Endothelial cell of umbilical vein (primary cell): ENCODE data around the gene PSMB5. TPM values are rescaled to one million over a fixed set of nuclear protein-coding genes. Genes with fewer than 3 reads are reported as not detected.

Source experiments
- BruUV-seq: library from RNA; stranded (reverse); fragments of 400-500 nt; replicated peaks from 2 replicates; lab custom pipeline; 2021; lab: Mats Ljungman, UMichigan
- CTCF ChIA-PET: fragments of 300-600, 350-600 bp; sonication (Branson Sonifier 250); formaldehyde crosslinking; loops from one replicate; lab custom pipeline; 2021; ENCODE audit warnings: antibody characterized with exemption, inconsistent platforms; lab: Charles Lee
- POLR2A ChIA-PET: fragments of 300-600, 350-600 bp; sonication (Branson Sonifier 250); formaldehyde crosslinking; loops from one replicate; lab custom pipeline; 2021; ENCODE audit warnings: antibody characterized with exemption, inconsistent platforms; lab: Charles Lee
- DNase-seq: peaks from one replicate; pipeline ENCODE4 v3.0.0-alpha.2; 2011; ENCODE audit warnings: low read depth, low spot score
- FAIRE-seq: peaks from 2 replicates; lab custom pipeline; 2011; peaks lifted over from hg19 to GRCh38; lab: Jason Lieb, UNC
- H2AFZ ChIP-seq: 2 replicates; pipeline ENCODE4 v1.6.0; 2012; ENCODE audit warnings: low read depth, low read length, control low read depth, inconsistent platforms
- H3K27ac ChIP-seq: 2 replicates; pipeline ENCODE4 v1.5.1; 2011; ENCODE audit warnings: low read depth, mild to moderate bottlenecking, control low read depth, low read length, moderate library complexity; ENCODE audit not compliant: insufficient read depth
- H3K27me3 ChIP-seq, 2 experiments: 2 replicates each; pipeline versions ENCODE4 v1.6.0 to v1.6.1; 2011; ENCODE audit warnings: low read length in 2 of 2, mixed read lengths in 1 of 2; ENCODE audit not compliant: control insufficient read depth in 2 of 2, insufficient read depth in 2 of 2
- H3K36me3 ChIP-seq, 2 experiments: 2 replicates in 1 of 2; 3 replicates in 1 of 2; pipeline ENCODE4 v1.5.1; 2011; ENCODE audit warnings: low read length in 2 of 2, mild to moderate bottlenecking in 1 of 2, moderate library complexity in 1 of 2; ENCODE audit not compliant: control insufficient read depth in 2 of 2, insufficient read depth in 2 of 2; ENCODE audit errors: extremely low read depth in 1 of 2
- H3K4me1 ChIP-seq: 3 replicates; pipeline ENCODE4 v1.5.1; 2011; ENCODE audit warnings: mild to moderate bottlenecking, low read length; ENCODE audit not compliant: control insufficient read depth, insufficient read depth; ENCODE audit errors: extremely low read depth
- H3K4me2 ChIP-seq: 2 replicates; pipeline ENCODE4 v1.6.1; 2011; ENCODE audit warnings: low read length, control low read depth, mixed read lengths; ENCODE audit not compliant: insufficient read depth
- H3K4me3 ChIP-seq, 3 experiments: fragments of 200-600 bp in 1 of 3; sonication (generic), shearing (Covaris generic) in 1 of 3; replicated peaks in 1 of 3; 2 replicates each; pipeline ENCODE4 v1.5.1; 2011 to 2016; ENCODE audit warnings: control low read depth in 3 of 3, low read length in 3 of 3, mild to moderate bottlenecking in 2 of 3, inconsistent platforms in 1 of 3, low read depth in 1 of 3, moderate library complexity in 1 of 3; ENCODE audit not compliant: insufficient read depth in 1 of 3
- H3K79me2 ChIP-seq: 2 replicates; pipeline ENCODE4 v1.6.0; 2012; ENCODE audit warnings: low read length, inconsistent platforms; ENCODE audit not compliant: control insufficient read depth, insufficient read depth
- H3K9ac ChIP-seq: replicated peaks from 2 replicates; pipeline ENCODE3; 2011; ENCODE audit warnings: low read length, control low read depth; ENCODE audit not compliant: insufficient read depth; ENCODE audit errors: extremely low read depth
- H3K9me1 ChIP-seq: replicated peaks from 3 replicates; pipeline ENCODE4 v1.6.0; 2011; ENCODE audit warnings: mild to moderate bottlenecking, low read length; ENCODE audit not compliant: control insufficient read depth, insufficient read depth; ENCODE audit errors: extremely low read depth
- H3K9me3 ChIP-seq: replicated peaks from 2 replicates; pipeline ENCODE4 v1.5.1; 2012; ENCODE audit warnings: low read length, inconsistent platforms; ENCODE audit not compliant: control insufficient read depth, insufficient read depth
- H4K20me1 ChIP-seq: replicated peaks from 2 replicates; pipeline ENCODE3; 2011; ENCODE audit warnings: mild to moderate bottlenecking, low read length; ENCODE audit not compliant: control insufficient read depth, insufficient read depth; ENCODE audit errors: extremely low read depth
- EZH2 ChIP-seq: IDR thresholded peaks from 2 replicates; pipeline ENCODE4 v1.6.1; 2012; ENCODE audit warnings: borderline replicate concordance, low read depth, mild to moderate bottlenecking, moderate library complexity, low read length, inconsistent platforms; ENCODE audit not compliant: severe bottlenecking
- FOS ChIP-seq: IDR thresholded peaks from 2 replicates; pipeline ENCODE4 v1.6.1; 2011; ENCODE audit warnings: mild to moderate bottlenecking, low read length, moderate library complexity, borderline replicate concordance; ENCODE audit not compliant: insufficient read depth
- GATA2 ChIP-seq: IDR thresholded peaks from 2 replicates; pipeline ENCODE4 v1.7.0; 2011; ENCODE audit warnings: low read depth, mild to moderate bottlenecking, moderate library complexity, mixed read lengths, low read length; ENCODE audit not compliant: insufficient read length, insufficient read depth
- JUN ChIP-seq: IDR thresholded peaks from 2 replicates; pipeline ENCODE4 v1.6.1; 2011; ENCODE audit warnings: borderline replicate concordance, low read depth; ENCODE audit not compliant: insufficient read length, insufficient read depth
- MYC ChIP-seq: IDR thresholded peaks from one replicate; pipeline ENCODE4 v1.6.1; 2011; ENCODE audit warnings: mild to moderate bottlenecking, low read depth, low read length
- POLR2A ChIP-seq: IDR thresholded peaks from 2 replicates; pipeline ENCODE4 v1.6.1; 2012; ENCODE audit warnings: low read depth, mild to moderate bottlenecking, control low read depth, low read length
- POLR2AphosphoS5 ChIP-seq: IDR thresholded peaks from 2 replicates; pipeline ENCODE4 v1.6.1; 2012; ENCODE audit warnings: low read depth, mild to moderate bottlenecking, control low read depth, low read length, moderate library complexity; ENCODE audit not compliant: insufficient read depth
- dilution Hi-C: fragments of 300-500 bp; cut with MboI; formaldehyde crosslinking; loops from one replicate; pipeline ENCODE4 v1.15.0; 2019; ENCODE audit warnings: low sequenced_read_pairs; ENCODE audit not compliant: extremely low pct_ligation_motif_present
- intact Hi-C: fragments of 100-400 bp; cut with micrococcal nuclease; formaldehyde crosslinking; loops from one replicate; pipeline ENCODE4 v1.10.0; 2022
- polyA plus RNA-seq, 4 experiments: library from polyadenylated mRNA; depleted of rRNA in 3 of 4; stranded (reverse) in 3 of 4; unstranded in 1 of 4; fragments of >200 nt; gene quantifications; 2 replicates each; pipeline versions ENCODE4 v1.2.1 to v1.2.3, GENCODE V29; 2011 to 2012; ENCODE audit warnings: missing spikeins in 1 of 4
- total RNA-seq: library from RNA; stranded (reverse); gene quantifications from 2 replicates; pipeline ENCODE4 v1.2.3, GENCODE V29; 2021
- TF ChIP-seq, protein P1 (sequence below): IDR thresholded peaks from 2 replicates; pipeline ENCODE4 v1.6.1; 2011; ENCODE audit not compliant: insufficient read depth, insufficient read length
- TF ChIP-seq, protein P2 (sequence below), 2 donors: IDR thresholded peaks; 1 replicate in 1 of 2; 2 replicates in 1 of 2; pipeline ENCODE4 v1.5.1; 2011; ENCODE audit warnings: low read length in 2 of 2, mild to moderate bottlenecking in 2 of 2, moderate library complexity in 2 of 2, control low read depth in 1 of 2, inconsistent platforms in 1 of 2, low read depth in 1 of 2; ENCODE audit not compliant: insufficient read depth in 1 of 2; ENCODE audit errors: extremely low read depth in 1 of 2

Gene PSMB5
- total and polyA plus RNA-seq, 2 donors (not counting 3 experiments of a cell fraction or from before 2014, with no cell fraction given), result 236 to 464 TPM

DNA sequence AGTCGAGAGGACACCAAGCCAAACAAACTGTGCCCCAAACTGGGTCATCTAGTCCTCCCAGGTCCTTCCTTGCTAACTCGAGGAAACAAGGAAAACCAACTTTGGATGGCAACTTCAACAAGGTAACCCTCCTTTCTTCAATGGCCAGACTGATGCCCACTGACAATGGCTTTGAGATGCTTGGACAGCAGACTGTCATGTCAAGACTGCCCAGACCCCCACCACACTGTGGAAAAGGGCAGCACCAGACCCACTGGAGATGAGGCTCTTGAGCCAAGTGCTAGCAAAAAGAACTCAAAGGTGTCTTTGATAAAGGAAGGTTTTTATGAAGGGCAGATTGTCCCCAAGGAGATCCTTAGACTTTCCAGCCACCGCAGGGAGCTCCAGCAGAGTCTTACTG lies 31.7 kb upstream of the PSMB5 start:
- FAIRE-seq, result no peak
- no peak overlapping the region for H3K27ac ChIP-seq

DNA sequence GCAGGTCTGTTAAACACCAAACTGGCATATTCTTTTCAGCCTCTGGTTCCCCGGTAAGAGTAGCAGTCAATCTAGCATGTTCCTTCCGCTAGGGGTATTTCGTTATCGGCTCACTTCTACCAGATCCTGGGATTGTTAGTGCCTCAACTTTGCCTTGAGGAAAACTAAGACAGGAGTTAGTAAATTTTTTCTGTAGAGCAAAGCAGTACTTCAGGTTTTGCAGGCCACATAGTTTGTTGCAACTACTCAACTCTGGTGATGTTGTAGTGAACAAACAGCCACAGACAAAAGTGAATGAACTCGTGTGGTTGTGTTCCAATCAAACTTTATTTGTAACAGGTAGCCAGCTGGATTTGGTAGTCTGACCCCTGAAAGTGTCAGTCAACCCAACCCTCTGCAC lies 28.9 kb upstream of the PSMB5 start:
- FAIRE-seq, result no peak
- CTCF ChIA-PET, result interaction anchor here (1.0 to 13.4 kb wide), 3 partner anchors 14 to 75 kb away, joined by 5 to 1071 read pairs (median 19); partner anchors contain the start of gene AJUBA
- no peak overlapping the region for H3K4me3 ChIP-seq
- no peak overlapping the region for H3K4me2 ChIP-seq
- no peak overlapping the region for H2AFZ ChIP-seq
- no peaks in the 10 kb centered on the region for H3K9me3 ChIP-seq
- POLR2A ChIA-PET, result no interaction called here
- dilution Hi-C loops (loop anchor here (10.0 kb wide), 1 partner anchor 79 kb away; the partner anchor contains the start of gene AJUBA), intact Hi-C loops (no loop called here)
- no peaks in the 10 kb centered on the region for H3K9me1 ChIP-seq
- no peak for DNase-seq
- no peak for TF ChIP-seq FOS
- no peak for TF ChIP-seq POLR2AphosphoS5
- TF ChIP-seq EZH2, result no peak
- TF ChIP-seq, protein P1, sequence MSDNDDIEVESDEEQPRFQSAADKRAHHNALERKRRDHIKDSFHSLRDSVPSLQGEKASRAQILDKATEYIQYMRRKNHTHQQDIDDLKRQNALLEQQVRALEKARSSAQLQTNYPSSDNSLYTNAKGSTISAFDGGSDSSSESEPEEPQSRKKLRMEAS, result no peak
- TF ChIP-seq MYC, result no peak
- TF ChIP-seq JUN, result no peak
- TF ChIP-seq POLR2A, result no peak
- no peak for TF ChIP-seq GATA2
- TF ChIP-seq, protein P2, sequence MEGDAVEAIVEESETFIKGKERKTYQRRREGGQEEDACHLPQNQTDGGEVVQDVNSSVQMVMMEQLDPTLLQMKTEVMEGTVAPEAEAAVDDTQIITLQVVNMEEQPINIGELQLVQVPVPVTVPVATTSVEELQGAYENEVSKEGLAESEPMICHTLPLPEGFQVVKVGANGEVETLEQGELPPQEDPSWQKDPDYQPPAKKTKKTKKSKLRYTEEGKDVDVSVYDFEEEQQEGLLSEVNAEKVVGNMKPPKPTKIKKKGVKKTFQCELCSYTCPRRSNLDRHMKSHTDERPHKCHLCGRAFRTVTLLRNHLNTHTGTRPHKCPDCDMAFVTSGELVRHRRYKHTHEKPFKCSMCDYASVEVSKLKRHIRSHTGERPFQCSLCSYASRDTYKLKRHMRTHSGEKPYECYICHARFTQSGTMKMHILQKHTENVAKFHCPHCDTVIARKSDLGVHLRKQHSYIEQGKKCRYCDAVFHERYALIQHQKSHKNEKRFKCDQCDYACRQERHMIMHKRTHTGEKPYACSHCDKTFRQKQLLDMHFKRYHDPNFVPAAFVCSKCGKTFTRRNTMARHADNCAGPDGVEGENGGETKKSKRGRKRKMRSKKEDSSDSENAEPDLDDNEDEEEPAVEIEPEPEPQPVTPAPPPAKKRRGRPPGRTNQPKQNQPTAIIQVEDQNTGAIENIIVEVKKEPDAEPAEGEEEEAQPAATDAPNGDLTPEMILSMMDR (IDR thresholded peaks at IDR 0.05; ENCODE audit: extremely low read depth in 1 of 2, insufficient read depth in 1 of 2, low read depth in 1 of 2, low read length in 2 of 2), result no peak
- peaks cover 4% of the 10 kb centered on the region for H4K20me1 ChIP-seq
- peaks cover 37% of the 10 kb centered on the region for H3K79me2 ChIP-seq
- H3K4me1 ChIP-seq, result peaks cover 31% of the 10 kb centered on the region
- no peaks in the 10 kb centered on the region for H3K27me3 ChIP-seq
- BruUV-seq, result no TSS peak
- H3K9ac ChIP-seq, result no peak overlapping the region
- H3K27ac ChIP-seq, result no peak overlapping the region
- H3K36me3 ChIP-seq, result peaks cover 56% of the 10 kb centered on the region in 2 experiments

More for the DNA sequence above, 31.7 kb upstream of the PSMB5 start:
- no peak overlapping the region for H3K4me2 ChIP-seq
- peaks cover 45% of the 10 kb centered on the region for H3K4me1 ChIP-seq
- dilution Hi-C loops, result loop anchor here (10.0 kb wide), 1 partner anchor 82 kb away; the partner anchor contains the start of gene AJUBA
- ChIA-PET CTCF (interaction anchor here (1.3 kb wide), 1 partner anchor 12 kb away, joined by 3 read pairs; no protein-coding TSS in a partner anchor), POLR2A (no interaction called here)
- no peak overlapping the region for H2AFZ ChIP-seq
- H3K27me3 ChIP-seq, result no peaks in the 10 kb centered on the region
- H4K20me1 ChIP-seq, result peaks cover 4% of the 10 kb centered on the region
- no peaks in the 10 kb centered on the region for H3K9me1 ChIP-seq
- intact Hi-C loops, result no loop called here
- H3K79me2 ChIP-seq, result peaks cover 57% of the 10 kb centered on the region
- H3K36me3 ChIP-seq, result peaks cover 41 to 44% of the 10 kb centered on the region in 2 experiments
- no peaks in the 10 kb centered on the region for H3K9me3 ChIP-seq
- no TSS peak for BruUV-seq
- no peak overlapping the region for H3K4me3 ChIP-seq
- no peak for DNase-seq
- TF ChIP-seq FOS, result no peak
- TF ChIP-seq POLR2AphosphoS5, result no peak
- TF ChIP-seq, protein P1, result no peak
- H3K9ac ChIP-seq, result no peak overlapping the region
